ENCODE data around the gene CELF5. TPM values are rescaled to one million over a fixed set of nuclear protein-coding genes. Genes with fewer than 3 reads are reported as not detected.

CELF5 gene
- total RNA-seq, 4 donors from 2014 or later = 0.27 to 0.48 TPM; not detected in 2

- no peak for TF ChIP-seq POLR2AphosphoS5 (IDR thresholded peaks at IDR 0.05)
- TF ChIP-seq POLR2A (IDR thresholded peaks at IDR 0.05) = no peak
- TF ChIP-seq EP300 (IDR thresholded peaks at IDR 0.05; ENCODE audit: low read depth) = no peak
- no peak for TF ChIP-seq CTCF (IDR thresholded peaks at IDR 0.05)
- H3K9me3 ChIP-seq = no peaks in the 10 kb centered on the region
- peaks cover 59% of the 10 kb centered on the region for H3K27me3 ChIP-seq
Measured at GRCh38 chr19:3283246-3283751, 58.8 kb downstream of the CELF5 start.

GRCh38 chr19:3283886-3284657, 59.6 kb downstream of the CELF5 start:
- peaks cover 0 to 16% (median 6%) of the 10 kb centered on the region in 4 donors for H3K4me1 ChIP-seq
- H3K4me3 ChIP-seq = peak overlapping the region in 1 of 4 donors; percentile 30
- no peaks in the 10 kb centered on the region for H3K9me3 ChIP-seq
- in situ Hi-C loops (cut with MboI; ENCODE audit: low pct_ligation_motif_present in 1 of 4, low pct_unique_long_range_greater_than_20kb in 1 of 4, low sequenced_read_pairs in 3 of 4) (no loop called here), intact Hi-C loops (cut with DNase I; ENCODE audit: low total_unique reads) (no loop called here)
- H3K36me3 ChIP-seq = no peaks in the 10 kb centered on the region
- no peak for TF ChIP-seq POLR2A (IDR thresholded peaks at IDR 0.05)
- TF ChIP-seq POLR2AphosphoS5 (IDR thresholded peaks at IDR 0.05) = no peak
- no peak for TF ChIP-seq EP300 (IDR thresholded peaks at IDR 0.05; ENCODE audit: low read depth)
- TF ChIP-seq CTCF (IDR thresholded peaks at IDR 0.05) = no peak
- H3K27me3 ChIP-seq = peaks cover 67% of the 10 kb centered on the region
- peak overlapping the region in 2 of 4 donors; percentile 58 to 69 for H3K27ac ChIP-seq
- WGBS, 2 donors (ENCODE audit: low coverage in 1 of 2) = 17 to 68% methylated on average over 1 to 17 of the region's 17 CpGs
- no peak for DNase-seq

More at GRCh38 chr19:3283246-3283751, 58.8 kb downstream of the CELF5 start:
- in situ Hi-C loops (cut with MboI; ENCODE audit: low pct_ligation_motif_present in 1 of 4, low pct_unique_long_range_greater_than_20kb in 1 of 4, low sequenced_read_pairs in 3 of 4) = no loop called here
- intact Hi-C loops (cut with DNase I; ENCODE audit: low total_unique reads) = no loop called here
- 78 to 90% methylated on average over 7 of the region's 7 CpGs for WGBS, 2 donors (ENCODE audit: low coverage in 1 of 2)
- Histone ChIP-seq H3K4me1 (peaks cover 0 to 16% (median 6%) of the 10 kb centered on the region in 4 donors), H3K4me3 (no peak overlapping the region), H3K27ac (no peak overlapping the region), H3K36me3 (no peaks in the 10 kb centered on the region)
- no peak for DNase-seq

- Histone ChIP-seq H3K27me3 (peaks cover 73% of the 10 kb centered on the region), H3K27ac (peak overlapping the region in 2 of 4 donors; percentile 58 to 69), H3K4me3 (peak overlapping the region in 2 of 4 donors; percentile 22 to 30), H3K9me3 (no peaks in the 10 kb centered on the region), H3K4me1 (peaks cover 0 to 16% (median 6%) of the 10 kb centered on the region in 4 donors), H3K36me3 (no peaks in the 10 kb centered on the region)
- TF ChIP-seq CTCF (IDR thresholded peaks at IDR 0.05) (no peak), EP300 (IDR thresholded peaks at IDR 0.05; ENCODE audit: low read depth) (no peak), POLR2A (IDR thresholded peaks at IDR 0.05) (peak; percentile 66), POLR2AphosphoS5 (IDR thresholded peaks at IDR 0.05) (peak; percentile 43 to 59 (median 57))
- in situ Hi-C loops (cut with MboI; ENCODE audit: low pct_ligation_motif_present in 1 of 4, low pct_unique_long_range_greater_than_20kb in 1 of 4, low sequenced_read_pairs in 3 of 4) = no loop called here
- 1% methylated on average over 26 of the region's 38 CpGs; no CpG with 5 or more reads in 1 of the 2 donors for WGBS, 2 donors (ENCODE audit: low coverage in 1 of 2)
- intact Hi-C loops (cut with DNase I; ENCODE audit: low total_unique reads) = no loop called here
- peak; percentile 95 for DNase-seq
Measured at GRCh38 chr19:3284759-3285646, 60.5 kb downstream of the CELF5 start.

Data from transverse colon (tissue), 4 donors.